ENCODE results near the gene DOCK10. TPM values are rescaled to one million over a fixed set of nuclear protein-coding genes. Genes with fewer than 3 reads are reported as not detected.

The DOCK10 gene
- total and polyA plus RNA-seq, 10 of the 15 experiments (the other 5 are each of a cell fraction or from before 2014, with no cell fraction given), result 16.9 to 120 (median 85.5) TPM

DNA sequence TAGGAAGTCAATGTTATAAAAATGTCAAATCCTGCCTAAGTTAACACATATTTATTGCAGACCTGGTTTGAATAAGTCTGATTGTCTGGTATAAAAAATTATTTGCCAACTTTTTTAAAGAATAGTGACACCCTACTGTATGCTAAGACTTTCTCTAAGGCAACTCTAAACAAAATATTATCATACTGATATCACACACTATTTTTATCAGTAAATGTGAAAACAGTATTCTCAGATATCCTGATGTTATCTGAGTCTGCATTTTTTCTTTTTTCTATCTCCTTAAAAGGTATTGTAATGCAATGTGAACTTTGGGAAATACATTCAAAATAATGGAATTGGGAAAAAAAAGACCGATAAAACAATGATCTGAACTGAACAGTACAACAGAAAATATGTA lies 127.1 kb downstream of the DOCK10 start:
- in situ Hi-C loops (cut with MboI) (no loop called here), intact Hi-C loops (cut with micrococcal nuclease; ENCODE audit: unreplicated experiment) (no loop called here)
- no peak overlapping the region for H3K4me3 ChIP-seq
- no peak overlapping the region for H2AFZ ChIP-seq (ENCODE audit: control insufficient read depth, low read depth, low read length)
- no peak for DNase-seq (ENCODE audit: low read depth, low spot score)
- CTCF ChIA-PET, result no interaction called here
- H3K4me2 ChIP-seq (ENCODE audit: control insufficient read depth, insufficient read depth), result no peak overlapping the region
- ATAC-seq, result no peak
- no peaks in the 10 kb centered on the region for H3K27me3 ChIP-seq (replicated peaks in 1 of 2; ENCODE audit: control insufficient read depth in 2 of 2, insufficient read depth in 2 of 2, low read length in 1 of 2)
- no peak overlapping the region for H3K27ac ChIP-seq (ENCODE audit: control insufficient read depth, insufficient read depth)
- BruUV-seq (replicated peaks), result no TSS peak
- WGBS (ENCODE audit: insufficient coverage, insufficient replicate concordance, low lambda C conversion rate, missing lambda C conversion rate), result 100% methylated on average over 1 of the region's 1 CpG
- SMC1A ChIA-PET (ENCODE audit: uncharacterized antibody, unreplicated experiment), result interaction anchor here (1.0 to 1.2 kb wide), 2 partner anchors 8 to 15 kb away, joined by 3 to 4 read pairs; no protein-coding TSS in a partner anchor
- peaks cover 2% of the 10 kb centered on the region; the same call in 1 of the 2 replicates for H3K4me1 ChIP-seq (ENCODE audit: control insufficient read depth, insufficient read depth, low read length)
- peaks cover 18 to 32% of the 10 kb centered on the region in 2 experiments for H3K36me3 ChIP-seq (ENCODE audit: control insufficient read depth in 2 of 2, insufficient read depth in 2 of 2, low read length in 1 of 2)
- TF ChIP-seq GATAD2B (conservative IDR thresholded peaks at IDR 0.05; ENCODE audit: low read depth) (no peak), SUZ12 (IDR thresholded peaks at IDR 0.05; ENCODE audit: unreplicated experiment) (no peak), CEBPZ (IDR thresholded peaks at IDR 0.05; ENCODE audit: low read depth, low read length) (no peak), ZNF24 (IDR thresholded peaks at IDR 0.05) (no peak), JUNB (IDR thresholded peaks at IDR 0.05) (no peak), NR2F1 (conservative IDR thresholded peaks at IDR 0.05) (no peak), PKNOX1 (IDR thresholded peaks at IDR 0.05) (no peak), SPI1 (IDR thresholded peaks at IDR 0.05; ENCODE audit: borderline replicate concordance, insufficient read depth, low read depth, low read length) (no peak), BHLHE40 (IDR thresholded peaks at IDR 0.05; ENCODE audit: borderline replicate concordance in 1 of 2, low read depth in 2 of 2, low read length in 1 of 2) (no peak), LARP7 (IDR thresholded peaks at IDR 0.05) (no peak)
- TF ChIP-seq, protein P1, sequence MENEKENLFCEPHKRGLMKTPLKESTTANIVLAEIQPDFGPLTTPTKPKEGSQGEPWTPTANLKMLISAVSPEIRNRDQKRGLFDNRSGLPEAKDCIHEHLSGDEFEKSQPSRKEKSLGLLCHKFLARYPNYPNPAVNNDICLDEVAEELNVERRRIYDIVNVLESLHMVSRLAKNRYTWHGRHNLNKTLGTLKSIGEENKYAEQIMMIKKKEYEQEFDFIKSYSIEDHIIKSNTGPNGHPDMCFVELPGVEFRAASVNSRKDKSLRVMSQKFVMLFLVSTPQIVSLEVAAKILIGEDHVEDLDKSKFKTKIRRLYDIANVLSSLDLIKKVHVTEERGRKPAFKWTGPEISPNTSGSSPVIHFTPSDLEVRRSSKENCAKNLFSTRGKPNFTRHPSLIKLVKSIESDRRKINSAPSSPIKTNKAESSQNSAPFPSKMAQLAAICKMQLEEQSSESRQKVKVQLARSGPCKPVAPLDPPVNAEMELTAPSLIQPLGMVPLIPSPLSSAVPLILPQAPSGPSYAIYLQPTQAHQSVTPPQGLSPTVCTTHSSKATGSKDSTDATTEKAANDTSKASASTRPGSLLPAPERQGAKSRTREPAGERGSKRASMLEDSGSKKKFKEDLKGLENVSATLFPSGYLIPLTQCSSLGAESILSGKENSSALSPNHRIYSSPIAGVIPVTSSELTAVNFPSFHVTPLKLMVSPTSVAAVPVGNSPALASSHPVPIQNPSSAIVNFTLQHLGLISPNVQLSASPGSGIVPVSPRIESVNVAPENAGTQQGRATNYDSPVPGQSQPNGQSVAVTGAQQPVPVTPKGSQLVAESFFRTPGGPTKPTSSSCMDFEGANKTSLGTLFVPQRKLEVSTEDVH (IDR thresholded peaks at IDR 0.05; ENCODE audit: low read depth, partially characterized antibody), result no peak
- TF ChIP-seq, protein P2, sequence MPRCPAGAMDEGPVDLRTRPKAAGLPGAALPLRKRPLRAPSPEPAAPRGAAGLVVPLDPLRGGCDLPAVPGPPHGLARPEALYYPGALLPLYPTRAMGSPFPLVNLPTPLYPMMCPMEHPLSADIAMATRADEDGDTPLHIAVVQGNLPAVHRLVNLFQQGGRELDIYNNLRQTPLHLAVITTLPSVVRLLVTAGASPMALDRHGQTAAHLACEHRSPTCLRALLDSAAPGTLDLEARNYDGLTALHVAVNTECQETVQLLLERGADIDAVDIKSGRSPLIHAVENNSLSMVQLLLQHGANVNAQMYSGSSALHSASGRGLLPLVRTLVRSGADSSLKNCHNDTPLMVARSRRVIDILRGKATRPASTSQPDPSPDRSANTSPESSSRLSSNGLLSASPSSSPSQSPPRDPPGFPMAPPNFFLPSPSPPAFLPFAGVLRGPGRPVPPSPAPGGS (IDR thresholded peaks at IDR 0.05; ENCODE audit: borderline replicate concordance, insufficient read depth, low read depth, low read length, poor library complexity, severe bottlenecking), result no peak
- H3K9me3 ChIP-seq (replicated peaks; ENCODE audit: control insufficient read depth, insufficient read depth, low read length), result no peaks in the 10 kb centered on the region
- peaks cover 36% of the 10 kb centered on the region for H3K79me2 ChIP-seq (ENCODE audit: control insufficient read depth, insufficient read depth, low read length)
- no peak for FAIRE-seq
- RAD21 ChIA-PET (ENCODE audit: unreplicated experiment), result interaction anchor here (1.6 kb wide), 1 partner anchor 86 kb away, joined by 3 read pairs; no protein-coding TSS in a partner anchor
- H3K9ac ChIP-seq (ENCODE audit: control insufficient read depth, insufficient read depth, low read length), result no peak overlapping the region
- POLR2A ChIA-PET, result no interaction called here
- peaks cover 2% of the 10 kb centered on the region for H4K20me1 ChIP-seq (ENCODE audit: control insufficient read depth, insufficient read depth)
